ENCODE measurements around the gene EFNA2. TPM values are rescaled to one million over a fixed set of nuclear protein-coding genes. Genes with fewer than 3 reads are reported as not detected.

The EFNA2 gene
- total and polyA plus RNA-seq, 4 experiments from 2014 or later: not detected

DNA sequence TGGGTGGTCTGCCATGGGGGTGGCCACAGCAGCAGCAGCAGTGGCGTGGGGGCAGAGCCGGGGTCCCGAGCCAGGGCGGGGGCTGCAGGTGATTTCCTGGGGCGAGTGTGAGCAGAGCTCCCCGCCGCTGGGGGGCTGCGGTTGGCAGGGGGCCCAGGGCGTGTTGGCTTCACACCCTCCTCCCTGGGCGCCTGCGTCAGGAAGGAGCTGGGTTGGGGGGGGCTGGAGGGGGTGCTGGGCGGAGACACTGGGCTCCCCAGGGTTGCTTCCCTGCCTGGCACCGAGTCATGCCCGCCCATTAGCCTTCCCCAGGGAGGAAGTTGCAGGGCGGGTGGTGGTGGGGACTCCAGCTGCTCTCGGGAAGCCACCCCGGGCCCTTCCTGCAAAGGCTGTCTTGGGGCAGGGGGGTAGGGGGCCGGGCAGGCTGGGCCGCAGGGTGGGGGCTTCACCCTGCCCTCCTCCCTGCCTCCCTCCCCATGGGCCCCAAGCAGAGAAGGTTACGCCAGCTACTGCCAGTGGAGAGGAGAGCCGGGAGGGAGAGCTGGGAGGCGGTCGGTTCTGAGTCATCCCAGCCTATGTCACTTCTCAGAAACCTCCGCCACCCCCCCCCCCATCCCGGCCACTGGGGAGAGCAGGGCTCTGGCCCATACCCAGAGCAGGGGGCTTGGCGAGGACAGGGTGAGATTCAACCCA lies 32.7 kb upstream of the EFNA2 start:
- peak; percentile 72 to 91 (median 74) for DNase-seq
- H3K27ac ChIP-seq (ENCODE audit: low read depth, low read length): peak overlapping the region; percentile 86
- ChIA-PET CTCF (ENCODE audit: partially characterized antibody) (interaction anchor here (0.7 to 1.8 kb wide), 6 partner anchors 8 to 21 kb away, joined by 3 to 10 read pairs (median 6); partner anchors contain the start of gene CIRBP), POLR2A (ENCODE audit: partially characterized antibody) (interaction anchor here (0.6 to 10.8 kb wide), 17 partner anchors 9 to 344 kb away, joined by 3 to 397 read pairs (median 5); partner anchors contain the start of genes ARHGAP45, ATP5F1D, CIRBP and CNN2)
- intact Hi-C loops (cut with micrococcal nuclease): loop anchor here (5.0 kb wide), 1 partner anchor 154 kb away; the partner anchor contains the start of gene DAZAP1
- peaks cover 0 to 11% (median 0%) of the 10 kb centered on the region in 8 donors for H3K9me3 Mint-ChIP-seq
- H3K36me3 Mint-ChIP-seq: peaks cover 23 to 33% of the 10 kb centered on the region in 2 donors
- no peaks in the 10 kb centered on the region for H3K27me3 Mint-ChIP-seq
- peak overlapping the region; percentile 46 to 82 (median 61) for H3K4me3 Mint-ChIP-seq
- peaks cover 47% of the 10 kb centered on the region for H3K4me1 ChIP-seq (ENCODE audit: insufficient read depth, low read length)
- peaks cover 29% of the 10 kb centered on the region for H3K36me3 ChIP-seq (ENCODE audit: insufficient read depth, low read length)
- peak overlapping the region in 1 of 2 donors; percentile 66 for H3K4me3 ChIP-seq (ENCODE audit: low read length in 2 of 2)
- no peaks in the 10 kb centered on the region for H3K9me3 ChIP-seq (ENCODE audit: control insufficient read depth in 1 of 2, low read length in 2 of 2)
- no peaks in the 10 kb centered on the region for H3K27me3 ChIP-seq (ENCODE audit: insufficient read depth, low read length)
- H3K4me1 Mint-ChIP-seq: peaks cover 8 to 39% (median 23%) of the 10 kb centered on the region in 4 donors
- H3K27ac Mint-ChIP-seq: peak overlapping the region; percentile 66 to 98 (median 79)

DNA sequence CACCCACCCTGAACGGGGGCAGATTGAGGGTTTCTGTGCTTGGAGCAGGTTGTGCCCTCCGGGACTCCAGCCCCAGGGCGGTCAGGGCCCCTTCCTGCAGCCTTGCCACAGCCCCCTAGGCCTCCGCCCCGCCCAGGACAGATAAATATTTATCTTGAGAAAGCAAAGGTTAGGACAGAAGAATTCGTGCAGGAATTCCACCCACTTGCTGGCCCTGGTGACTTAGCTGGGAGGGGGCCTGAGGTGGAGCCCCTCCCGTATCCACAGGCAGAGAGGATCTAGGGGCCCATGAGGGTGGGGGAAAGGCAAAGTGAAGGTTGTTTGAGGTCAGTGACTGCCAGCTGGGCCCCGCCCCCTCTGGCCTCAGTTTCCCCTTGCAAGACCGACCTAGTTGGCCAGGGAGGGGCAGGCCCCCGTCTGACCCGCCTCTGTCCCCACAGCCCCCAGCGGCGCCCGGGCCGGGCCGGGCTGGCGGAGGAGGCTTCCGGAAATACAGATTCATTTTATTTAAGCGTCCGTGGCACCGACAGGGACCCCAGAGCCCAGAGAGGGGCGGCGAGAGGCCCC lies 32.1 kb upstream of the EFNA2 start:
- Histone ChIP-seq H3K27me3 (ENCODE audit: insufficient read depth, low read length) (no peaks in the 10 kb centered on the region), H3K9me3 (ENCODE audit: control insufficient read depth in 1 of 2, low read length in 2 of 2) (no peaks in the 10 kb centered on the region), H3K4me1 (ENCODE audit: insufficient read depth, low read length) (peaks cover 52% of the 10 kb centered on the region), H3K27ac (ENCODE audit: low read depth, low read length) (peak overlapping the region; percentile 86), H3K4me3 (ENCODE audit: low read length in 2 of 2) (peak overlapping the region in 1 of 2 donors; percentile 66), H3K36me3 (ENCODE audit: insufficient read depth, low read length) (peaks cover 29% of the 10 kb centered on the region)
- H3K27me3 Mint-ChIP-seq: no peaks in the 10 kb centered on the region
- peaks cover 0 to 11% (median 0%) of the 10 kb centered on the region in 8 donors for H3K9me3 Mint-ChIP-seq
- peak overlapping the region; percentile 46 to 82 (median 60) for H3K4me3 Mint-ChIP-seq
- DNase-seq: no peak
- H3K36me3 Mint-ChIP-seq: peaks cover 23 to 34% of the 10 kb centered on the region in 2 donors
- ChIA-PET CTCF (ENCODE audit: partially characterized antibody) (interaction anchor here (1.0 to 1.9 kb wide), 6 partner anchors 8 to 15 kb away, joined by 3 to 10 read pairs (median 8); partner anchors contain the start of gene CIRBP), POLR2A (ENCODE audit: partially characterized antibody) (interaction anchor here (0.6 to 10.8 kb wide), 16 partner anchors 8 to 344 kb away, joined by 3 to 397 read pairs (median 6); partner anchors contain the start of genes ARHGAP45, ATP5F1D, CIRBP and CNN2)
- peaks cover 11 to 45% (median 26%) of the 10 kb centered on the region in 4 donors for H3K4me1 Mint-ChIP-seq
- intact Hi-C loops (cut with micrococcal nuclease): loop anchor here (5.0 kb wide), 1 partner anchor 154 kb away; the partner anchor contains the start of gene DAZAP1
- H3K27ac Mint-ChIP-seq: peak overlapping the region; percentile 66 to 98 (median 79)

DNA sequence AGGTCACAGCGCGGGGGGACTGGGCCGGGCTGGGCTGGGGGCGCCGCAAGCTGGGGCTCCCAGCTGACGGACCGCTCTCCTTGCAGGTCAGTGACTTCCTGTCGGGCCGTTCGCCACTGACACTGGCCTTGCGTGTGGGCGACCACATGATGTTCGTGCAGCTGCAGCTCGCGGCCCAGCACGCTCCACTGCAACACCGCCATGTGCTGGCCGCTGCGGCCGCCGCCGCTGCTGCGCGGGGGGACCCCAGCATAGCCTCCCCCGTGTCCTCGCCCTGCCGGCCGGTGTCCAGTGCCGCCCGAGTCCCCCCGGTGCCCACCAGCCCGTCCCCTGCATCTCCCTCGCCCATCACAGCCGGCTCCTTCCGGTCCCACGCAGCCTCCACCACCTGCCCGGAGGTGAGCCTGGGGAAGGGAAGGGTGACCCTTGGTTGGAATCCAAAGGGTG lies 31.6 kb upstream of the EFNA2 start:
- H3K4me1 ChIP-seq (ENCODE audit: insufficient read depth, low read length): peaks cover 57% of the 10 kb centered on the region
- H3K27me3 Mint-ChIP-seq: no peaks in the 10 kb centered on the region
- peaks cover 16 to 50% (median 30%) of the 10 kb centered on the region in 4 donors for H3K4me1 Mint-ChIP-seq
- H3K9me3 Mint-ChIP-seq: peaks cover 0 to 11% (median 0%) of the 10 kb centered on the region in 8 donors
- no peaks in the 10 kb centered on the region for H3K27me3 ChIP-seq (ENCODE audit: insufficient read depth, low read length)
- intact Hi-C loops (cut with micrococcal nuclease): loop anchor here (5.0 kb wide), 1 partner anchor 153 kb away; the partner anchor contains the start of gene DAZAP1
- H3K36me3 Mint-ChIP-seq: peaks cover 23 to 38% of the 10 kb centered on the region in 2 donors
- DNase-seq: no peak
- no peaks in the 10 kb centered on the region for H3K9me3 ChIP-seq (ENCODE audit: control insufficient read depth in 1 of 2, low read length in 2 of 2)
- H3K27ac ChIP-seq (ENCODE audit: low read depth, low read length): peak overlapping the region; percentile 86
- peaks cover 29% of the 10 kb centered on the region for H3K36me3 ChIP-seq (ENCODE audit: insufficient read depth, low read length)
- H3K4me3 ChIP-seq (ENCODE audit: low read length in 2 of 2): no peak overlapping the region
- ChIA-PET CTCF (ENCODE audit: partially characterized antibody) (interaction anchor here (1.6 to 3.2 kb wide), 4 partner anchors 10 to 12 kb away, joined by 7 to 11 read pairs (median 9); no protein-coding TSS in a partner anchor), POLR2A (ENCODE audit: partially characterized antibody) (interaction anchor here (1.5 to 10.8 kb wide), 6 partner anchors 8 to 228 kb away, joined by 5 to 397 read pairs (median 18); partner anchors contain the start of genes ARHGAP45, CIRBP and CNN2)
- peak overlapping the region in 3 of 8 donors; percentile 31 to 61 (median 51) for H3K4me3 Mint-ChIP-seq
- H3K27ac Mint-ChIP-seq: peak overlapping the region in 3 of 7 donors; percentile 59 to 80 (median 75)

DNA sequence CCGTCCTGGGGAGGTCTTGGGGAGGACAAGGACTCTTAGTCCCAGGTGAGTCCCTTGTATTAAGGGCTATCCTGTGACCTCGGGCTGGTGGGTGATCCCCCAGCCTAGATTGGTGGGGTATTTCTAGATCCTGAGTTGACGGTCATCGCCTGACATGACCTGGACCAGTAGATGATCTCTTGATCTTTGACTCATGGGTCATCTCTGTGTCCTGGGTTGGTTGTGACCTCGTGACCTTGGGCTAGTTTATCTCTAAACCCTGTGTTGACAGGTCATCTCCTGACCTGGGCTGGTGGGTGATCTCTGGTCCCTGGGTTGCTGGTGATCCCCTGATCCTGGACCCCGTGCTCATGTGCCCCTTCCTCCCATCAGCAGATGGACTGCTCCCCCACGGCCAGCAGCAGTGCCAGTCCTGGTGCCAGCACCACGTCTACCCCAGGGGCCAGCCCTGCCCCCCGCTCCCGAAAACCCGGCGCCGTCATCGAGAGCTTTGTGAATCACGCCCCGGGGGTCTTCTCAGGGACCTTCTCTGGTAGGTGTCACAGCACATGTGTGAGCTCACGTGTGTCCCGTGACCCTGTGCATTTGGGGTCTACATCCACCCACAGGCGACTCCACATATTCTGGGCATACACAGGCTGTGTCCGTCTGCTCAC lies 31.0 kb upstream of the EFNA2 start:
- Histone ChIP-seq H3K4me3 (ENCODE audit: low read length in 2 of 2) (no peak overlapping the region), H3K9me3 (ENCODE audit: control insufficient read depth in 1 of 2, low read length in 2 of 2) (no peaks in the 10 kb centered on the region), H3K27me3 (ENCODE audit: insufficient read depth, low read length) (no peaks in the 10 kb centered on the region), H3K27ac (ENCODE audit: low read depth, low read length) (peak overlapping the region; percentile 3), H3K4me1 (ENCODE audit: insufficient read depth, low read length) (peaks cover 62% of the 10 kb centered on the region), H3K36me3 (ENCODE audit: insufficient read depth, low read length) (peaks cover 29% of the 10 kb centered on the region)
- intact Hi-C loops (cut with micrococcal nuclease): loop anchor here (5.0 kb wide), 1 partner anchor 153 kb away; the partner anchor contains the start of gene DAZAP1
- ChIA-PET POLR2A (ENCODE audit: partially characterized antibody) (interaction anchor here (0.8 to 10.8 kb wide), 4 partner anchors 12 to 159 kb away, joined by 3 to 397 read pairs (median 22); partner anchors contain the start of genes CIRBP, FAM174C and POLR2E), CTCF (ENCODE audit: partially characterized antibody) (interaction anchor here (1.9 to 3.2 kb wide), 2 partner anchors 10 to 12 kb away, joined by 7 to 11 read pairs; no protein-coding TSS in a partner anchor)
- Mint-ChIP-seq H3K27me3 (no peaks in the 10 kb centered on the region), H3K4me1 (peaks cover 18 to 56% (median 34%) of the 10 kb centered on the region in 4 donors), H3K36me3 (peaks cover 22 to 39% of the 10 kb centered on the region in 2 donors), H3K27ac (peak overlapping the region; percentile 13 to 80 (median 52)), H3K9me3 (peaks cover 0 to 10% (median 0%) of the 10 kb centered on the region in 8 donors), H3K4me3 (peak overlapping the region; percentile 21 to 67 (median 40))
- DNase-seq: no peak

DNA sequence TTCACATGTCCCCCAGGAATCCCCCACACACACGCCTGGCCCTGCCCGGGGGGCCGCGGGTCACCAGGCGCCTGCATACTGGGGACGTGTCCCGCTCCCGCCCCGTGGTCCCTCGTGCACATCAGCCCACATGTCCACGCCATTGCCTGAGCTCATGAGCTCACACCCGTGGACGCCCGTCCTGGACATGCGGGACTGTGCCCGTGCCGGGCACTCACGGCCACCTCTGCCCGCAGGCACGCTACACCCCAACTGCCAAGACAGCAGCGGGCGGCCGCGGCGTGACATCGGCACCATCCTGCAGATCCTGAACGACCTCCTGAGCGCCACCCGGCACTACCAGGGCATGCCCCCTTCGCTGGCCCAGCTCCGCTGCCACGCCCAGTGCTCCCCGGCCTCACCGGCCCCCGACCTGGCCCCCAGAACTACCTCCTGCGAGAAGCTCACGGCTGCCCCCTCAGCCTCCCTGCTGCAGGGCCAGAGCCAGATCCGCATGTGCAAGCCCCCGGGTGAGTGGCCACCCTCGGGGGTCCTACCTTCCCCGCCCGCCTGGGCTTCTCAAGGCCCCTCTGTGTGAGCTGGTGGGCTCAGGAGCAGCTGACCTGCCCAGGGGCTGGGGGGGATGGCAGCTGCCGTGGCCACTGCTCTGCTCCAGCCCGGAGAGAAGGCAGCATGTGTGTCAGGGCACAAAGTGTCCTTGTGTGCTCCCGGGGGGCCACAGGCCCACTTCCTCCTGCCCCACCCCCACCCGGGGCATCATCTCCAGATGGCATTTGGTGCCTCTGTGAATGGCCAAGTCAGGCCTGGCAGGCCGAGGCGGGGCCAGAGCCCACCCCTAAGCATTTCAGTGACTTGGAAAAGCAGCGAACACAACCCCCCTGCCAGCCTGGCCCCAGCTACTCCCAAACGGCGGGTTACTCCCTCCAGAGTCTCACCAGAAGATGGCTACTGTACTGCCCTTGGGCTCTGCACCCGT lies 30.2 kb upstream of the EFNA2 start:
- intact Hi-C loops (cut with micrococcal nuclease): no loop called here
- H3K27me3 ChIP-seq (ENCODE audit: insufficient read depth, low read length): no peaks in the 10 kb centered on the region
- H3K9me3 ChIP-seq (ENCODE audit: control insufficient read depth in 1 of 2, low read length in 2 of 2): no peaks in the 10 kb centered on the region
- peaks cover 0 to 9% (median 0%) of the 10 kb centered on the region in 8 donors for H3K9me3 Mint-ChIP-seq
- peaks cover 22 to 60% (median 39%) of the 10 kb centered on the region in 4 donors for H3K4me1 Mint-ChIP-seq
- peaks cover 19 to 42% of the 10 kb centered on the region in 2 donors for H3K36me3 Mint-ChIP-seq
- peaks cover 70% of the 10 kb centered on the region for H3K4me1 ChIP-seq (ENCODE audit: insufficient read depth, low read length)
- peak overlapping the region in 2 of 8 donors; percentile 44 to 61 for H3K4me3 Mint-ChIP-seq
- ChIA-PET POLR2A (ENCODE audit: partially characterized antibody) (interaction anchor here (0.8 to 10.8 kb wide), 5 partner anchors 11 to 160 kb away, joined by 3 to 397 read pairs (median 5); partner anchors contain the start of genes CIRBP, FAM174C and POLR2E), CTCF (ENCODE audit: partially characterized antibody) (interaction anchor here (1.9 to 3.2 kb wide), 3 partner anchors 11 kb away, joined by 7 to 11 read pairs (median 8); no protein-coding TSS in a partner anchor)
- no peaks in the 10 kb centered on the region for H3K27me3 Mint-ChIP-seq
- peak overlapping the region; percentile 3 for H3K27ac ChIP-seq (ENCODE audit: low read depth, low read length)
- H3K27ac Mint-ChIP-seq: peak overlapping the region in 5 of 7 donors; percentile 15 to 80 (median 52)
- no peak for DNase-seq
- H3K4me3 ChIP-seq (ENCODE audit: low read length in 2 of 2): no peak overlapping the region
- peaks cover 29% of the 10 kb centered on the region for H3K36me3 ChIP-seq (ENCODE audit: insufficient read depth, low read length)
